ENCODE results near the gene PLXNC1.

Gene PLXNC1

GRCh38 chr12:94267537-94267872 is 119.1 kb downstream of the PLXNC1 start:
- no peak for DNase-seq

GRCh38 chr12:94267921-94268471 is 119.6 kb downstream of the PLXNC1 start:
- DNase-seq: no peak

GRCh38 chr12:94269316-94269999 is 121.1 kb downstream of the PLXNC1 start:
- no peak for DNase-seq

- no peak for DNase-seq
These were observed 123.0 kb downstream of the PLXNC1 start for GRCh38 chr12:94271351-94271750.

- no peak for DNase-seq
These were observed 123.9 kb downstream of the PLXNC1 start for GRCh38 chr12:94272280-94272679.

- DNase-seq: no peak
These were observed 124.9 kb downstream of the PLXNC1 start for GRCh38 chr12:94273272-94273671.

GRCh38 chr12:94276725-94277124 is 128.3 kb downstream of the PLXNC1 start:
- no peak for DNase-seq

- DNase-seq: no peak
These were observed 129.1 kb downstream of the PLXNC1 start for GRCh38 chr12:94277426-94278000.

- no peak for DNase-seq
These were observed 131.7 kb downstream of the PLXNC1 start for GRCh38 chr12:94280063-94280462.

- DNase-seq: no peak
These were observed 134.3 kb downstream of the PLXNC1 start for GRCh38 chr12:94282675-94283074.

- no peak for DNase-seq
These were observed 135.7 kb downstream of the PLXNC1 start for GRCh38 chr12:94284046-94284445.

- no peak for DNase-seq
These were observed 136.5 kb downstream of the PLXNC1 start for GRCh38 chr12:94284859-94285258.

GRCh38 chr12:94285943-94286582 is 137.7 kb downstream of the PLXNC1 start:
- DNase-seq: no peak

- no peak for DNase-seq
These were observed 138.3 kb downstream of the PLXNC1 start for GRCh38 chr12:94286583-94287244.

GRCh38 chr12:94287245-94287628 is 138.9 kb downstream of the PLXNC1 start:
- no peak for DNase-seq

- DNase-seq: no peak
These were observed 141.3 kb downstream of the PLXNC1 start for GRCh38 chr12:94289461-94290312.

GRCh38 chr12:94290353-94290752 is 142.0 kb downstream of the PLXNC1 start:
- no peak for DNase-seq

- DNase-seq: no peak
These were observed 148.8 kb downstream of the PLXNC1 start for GRCh38 chr12:94297096-94297699.

GRCh38 chr12:94297876-94298505 is 149.6 kb downstream of the PLXNC1 start:
- no peak for DNase-seq

- DNase-seq: no peak
These were observed 151.5 kb downstream of the PLXNC1 start for GRCh38 chr12:94299846-94300245.

- no peak for DNase-seq
These were observed 155.6 kb downstream of the PLXNC1 start for GRCh38 chr12:94304012-94304411.

- DNase-seq: peak in 1 of 2 experiments; percentile 16
These were observed 156.2 kb downstream of the PLXNC1 start for GRCh38 chr12:94304566-94305061.

Data from NCI-H526 (cell line).